ENCODE results near the gene TMEM117.
A peak's percentile ranks its signal among the peaks of the same experiment; 100 is the strongest.

The TMEM117 gene

GRCh38 chr12:44381341-44381740 lies 545.5 kb downstream of the TMEM117 start:
- TF ChIP-seq POLR2AphosphoS5 (IDR thresholded peaks at IDR 0.05; ENCODE audit: low read depth, low read length) (no peak), TAF1 (IDR thresholded peaks at IDR 0.05; ENCODE audit: borderline replicate concordance, low read depth, low read length) (no peak), POLR2A (IDR thresholded peaks at IDR 0.05; ENCODE audit: low read depth, low read length) (no peak)
- no peak for DNase-seq (ENCODE audit: insufficient read length)
- no peak for FAIRE-seq

GRCh38 chr12:44384136-44384535 lies 548.3 kb downstream of the TMEM117 start:
- FAIRE-seq (no peak), DNase-seq (ENCODE audit: insufficient read length) (no peak)
- no peak for TF ChIP-seq POLR2AphosphoS5 (IDR thresholded peaks at IDR 0.05; ENCODE audit: low read depth, low read length)
- no peak for TF ChIP-seq POLR2A (IDR thresholded peaks at IDR 0.05; ENCODE audit: low read depth, low read length)
- no peak for TF ChIP-seq TAF1 (IDR thresholded peaks at IDR 0.05; ENCODE audit: borderline replicate concordance, low read depth, low read length)

GRCh38 chr12:44385964-44386363 lies 550.1 kb downstream of the TMEM117 start:
- no peak for FAIRE-seq
- TF ChIP-seq POLR2AphosphoS5 (IDR thresholded peaks at IDR 0.05; ENCODE audit: low read depth, low read length) (no peak), POLR2A (IDR thresholded peaks at IDR 0.05; ENCODE audit: low read depth, low read length) (no peak), TAF1 (IDR thresholded peaks at IDR 0.05; ENCODE audit: borderline replicate concordance, low read depth, low read length) (no peak)

GRCh38 chr12:44387581-44387980 lies 551.7 kb downstream of the TMEM117 start:
- DNase-seq (ENCODE audit: insufficient read length) = no peak
- TF ChIP-seq POLR2A (IDR thresholded peaks at IDR 0.05; ENCODE audit: low read depth, low read length) (no peak), POLR2AphosphoS5 (IDR thresholded peaks at IDR 0.05; ENCODE audit: low read depth, low read length) (no peak), TAF1 (IDR thresholded peaks at IDR 0.05; ENCODE audit: borderline replicate concordance, low read depth, low read length) (no peak)
- no peak for FAIRE-seq

More at GRCh38 chr12:44385964-44386363, 550.1 kb downstream of the TMEM117 start:
- DNase-seq (ENCODE audit: insufficient read length) = no peak

- TF ChIP-seq POLR2AphosphoS5 (IDR thresholded peaks at IDR 0.05; ENCODE audit: low read depth, low read length) = no peak
- TF ChIP-seq POLR2A (IDR thresholded peaks at IDR 0.05; ENCODE audit: low read depth, low read length) = no peak
- no peak for TF ChIP-seq TAF1 (IDR thresholded peaks at IDR 0.05; ENCODE audit: borderline replicate concordance, low read depth, low read length)
- FAIRE-seq (no peak), DNase-seq (ENCODE audit: insufficient read length) (no peak)
Measured at GRCh38 chr12:44389038-44389437, 553.2 kb downstream of the TMEM117 start.

GRCh38 chr12:44389896-44390295 lies 554.0 kb downstream of the TMEM117 start:
- TF ChIP-seq TAF1 (IDR thresholded peaks at IDR 0.05; ENCODE audit: borderline replicate concordance, low read depth, low read length) (no peak), POLR2AphosphoS5 (IDR thresholded peaks at IDR 0.05; ENCODE audit: low read depth, low read length) (no peak), POLR2A (IDR thresholded peaks at IDR 0.05; ENCODE audit: low read depth, low read length) (no peak)
- no peak for FAIRE-seq

GRCh38 chr12:44397631-44398030 lies 561.8 kb downstream of the TMEM117 start:
- FAIRE-seq = no peak
- TF ChIP-seq POLR2AphosphoS5 (IDR thresholded peaks at IDR 0.05; ENCODE audit: low read depth, low read length) = no peak
- TF ChIP-seq POLR2A (IDR thresholded peaks at IDR 0.05; ENCODE audit: low read depth, low read length) = no peak
- TF ChIP-seq TAF1 (IDR thresholded peaks at IDR 0.05; ENCODE audit: borderline replicate concordance, low read depth, low read length) = no peak
- no peak for DNase-seq (ENCODE audit: insufficient read length)

More at GRCh38 chr12:44389896-44390295, 554.0 kb downstream of the TMEM117 start:
- DNase-seq (ENCODE audit: insufficient read length) = no peak

GRCh38 chr12:44403185-44403584 lies 567.3 kb downstream of the TMEM117 start:
- no peak for DNase-seq (ENCODE audit: insufficient read length)
- TF ChIP-seq TAF1 (IDR thresholded peaks at IDR 0.05; ENCODE audit: borderline replicate concordance, low read depth, low read length) = no peak
- no peak for TF ChIP-seq POLR2AphosphoS5 (IDR thresholded peaks at IDR 0.05; ENCODE audit: low read depth, low read length)
- TF ChIP-seq POLR2A (IDR thresholded peaks at IDR 0.05; ENCODE audit: low read depth, low read length) = no peak
- no peak for FAIRE-seq

- DNase-seq (ENCODE audit: insufficient read length) = no peak
- TF ChIP-seq POLR2AphosphoS5 (IDR thresholded peaks at IDR 0.05; ENCODE audit: low read depth, low read length) (no peak), TAF1 (IDR thresholded peaks at IDR 0.05; ENCODE audit: borderline replicate concordance, low read depth, low read length) (no peak), POLR2A (IDR thresholded peaks at IDR 0.05; ENCODE audit: low read depth, low read length) (no peak)
Measured at GRCh38 chr12:44405297-44405696, 569.4 kb downstream of the TMEM117 start.

GRCh38 chr12:44422559-44422958 lies 586.7 kb downstream of the TMEM117 start:
- FAIRE-seq (no peak), DNase-seq (ENCODE audit: insufficient read length) (no peak)
- no peak for TF ChIP-seq POLR2AphosphoS5 (IDR thresholded peaks at IDR 0.05; ENCODE audit: low read depth, low read length)
- no peak for TF ChIP-seq POLR2A (IDR thresholded peaks at IDR 0.05; ENCODE audit: low read depth, low read length)
- no peak for TF ChIP-seq TAF1 (IDR thresholded peaks at IDR 0.05; ENCODE audit: borderline replicate concordance, low read depth, low read length)

More at GRCh38 chr12:44405297-44405696, 569.4 kb downstream of the TMEM117 start:
- FAIRE-seq = no peak

- no peak for DNase-seq (ENCODE audit: insufficient read length)
- no peak for TF ChIP-seq TAF1 (IDR thresholded peaks at IDR 0.05; ENCODE audit: borderline replicate concordance, low read depth, low read length)
- FAIRE-seq = peak; percentile 48
Measured at GRCh38 chr12:44428825-44429224, 592.9 kb downstream of the TMEM117 start.

- TF ChIP-seq POLR2AphosphoS5 (IDR thresholded peaks at IDR 0.05; ENCODE audit: low read depth, low read length) (no peak), POLR2A (IDR thresholded peaks at IDR 0.05; ENCODE audit: low read depth, low read length) (no peak), TAF1 (IDR thresholded peaks at IDR 0.05; ENCODE audit: borderline replicate concordance, low read depth, low read length) (no peak)
- DNase-seq (ENCODE audit: insufficient read length) = no peak
- FAIRE-seq = peak; percentile 50
Measured at GRCh38 chr12:44431647-44432343, 595.9 kb downstream of the TMEM117 start.

Measured in GM12892 (cell line).